Fibroblast of the aortic adventitia (primary cell): ENCODE measurements around the gene SEMA4A. TPM values are rescaled to one million over a fixed set of nuclear protein-coding genes. Genes with fewer than 3 reads are reported as not detected.
"Not testable (repeated sequence)": the region's sequence is repeated elsewhere in the genome, so short reads cannot be mapped to it uniquely, and the experiment has no call there.

Experiments used
- DNase-seq: peaks from one replicate; pipeline ENCODE4 v3.0.0-alpha.2; 2010; ENCODE audit warnings: low read depth
- H3K4me3 ChIP-seq: 2 replicates; pipeline ENCODE4 v1.5.1; 2011; ENCODE audit warnings: low read depth, mild to moderate bottlenecking, control low read depth, low read length, moderate library complexity
- total RNA-seq: library from RNA; depleted of rRNA; stranded (reverse); fragments of >200 nt; gene quantifications from 2 replicates; pipeline ENCODE4 v1.2.3, GENCODE V29; 2012; ENCODE audit warnings: low replicate concordance
- TF ChIP-seq, protein P1 (sequence below): IDR thresholded peaks from 2 replicates; pipeline ENCODE4 v1.5.1; 2011; ENCODE audit warnings: mild to moderate bottlenecking, low read length, control low read depth, inconsistent platforms; ENCODE audit not compliant: insufficient read depth

SEMA4A gene
- total RNA-seq, 1 donor: 1.4 TPM

DNA sequence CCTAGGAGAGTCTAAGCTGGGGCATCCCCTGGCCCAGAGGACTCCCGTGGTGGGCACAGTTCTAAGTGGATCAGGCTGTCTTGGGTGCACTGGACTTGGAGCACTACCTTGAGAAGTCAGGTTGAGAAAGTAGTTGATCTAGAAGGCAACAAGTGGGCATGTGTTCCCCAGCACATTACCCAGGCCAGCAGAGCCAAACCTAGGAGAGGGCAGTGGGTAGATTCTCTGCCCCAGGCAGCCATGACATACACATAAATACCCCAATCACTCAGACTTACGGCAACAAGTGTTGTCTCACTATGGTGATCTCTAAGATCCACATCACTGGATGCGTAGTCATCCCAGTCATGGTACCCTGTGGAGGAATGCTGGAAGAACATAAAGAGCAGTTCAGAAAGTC is 57.9 kb downstream of the SEMA4A start:
- H3K4me3 ChIP-seq: no peak overlapping the region
- DNase-seq: no peak
- TF ChIP-seq, protein P1, sequence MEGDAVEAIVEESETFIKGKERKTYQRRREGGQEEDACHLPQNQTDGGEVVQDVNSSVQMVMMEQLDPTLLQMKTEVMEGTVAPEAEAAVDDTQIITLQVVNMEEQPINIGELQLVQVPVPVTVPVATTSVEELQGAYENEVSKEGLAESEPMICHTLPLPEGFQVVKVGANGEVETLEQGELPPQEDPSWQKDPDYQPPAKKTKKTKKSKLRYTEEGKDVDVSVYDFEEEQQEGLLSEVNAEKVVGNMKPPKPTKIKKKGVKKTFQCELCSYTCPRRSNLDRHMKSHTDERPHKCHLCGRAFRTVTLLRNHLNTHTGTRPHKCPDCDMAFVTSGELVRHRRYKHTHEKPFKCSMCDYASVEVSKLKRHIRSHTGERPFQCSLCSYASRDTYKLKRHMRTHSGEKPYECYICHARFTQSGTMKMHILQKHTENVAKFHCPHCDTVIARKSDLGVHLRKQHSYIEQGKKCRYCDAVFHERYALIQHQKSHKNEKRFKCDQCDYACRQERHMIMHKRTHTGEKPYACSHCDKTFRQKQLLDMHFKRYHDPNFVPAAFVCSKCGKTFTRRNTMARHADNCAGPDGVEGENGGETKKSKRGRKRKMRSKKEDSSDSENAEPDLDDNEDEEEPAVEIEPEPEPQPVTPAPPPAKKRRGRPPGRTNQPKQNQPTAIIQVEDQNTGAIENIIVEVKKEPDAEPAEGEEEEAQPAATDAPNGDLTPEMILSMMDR: no peak

DNA sequence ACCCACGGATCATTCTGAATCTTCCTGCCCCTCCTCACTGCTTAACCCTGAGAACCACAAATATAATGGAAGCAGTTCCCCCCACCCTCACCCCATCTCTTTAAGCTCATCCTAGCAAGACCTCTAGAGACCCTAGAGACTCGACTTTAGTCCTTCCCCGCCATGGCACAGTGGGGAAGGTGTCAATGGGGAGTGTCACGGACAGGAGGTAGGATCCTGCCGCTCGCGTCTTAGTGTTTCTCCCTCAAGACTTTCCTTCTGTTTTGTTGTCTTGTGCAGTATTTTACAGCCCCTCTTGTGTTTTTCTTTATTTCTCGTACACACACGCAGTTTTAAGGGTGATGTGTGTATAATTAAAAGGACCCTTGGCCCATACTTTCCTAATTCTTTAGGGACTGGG is 58.7 kb downstream of the SEMA4A start:
- DNase-seq: no peak
- TF ChIP-seq, protein P1: no peak
- no peak overlapping the region for H3K4me3 ChIP-seq

DNA sequence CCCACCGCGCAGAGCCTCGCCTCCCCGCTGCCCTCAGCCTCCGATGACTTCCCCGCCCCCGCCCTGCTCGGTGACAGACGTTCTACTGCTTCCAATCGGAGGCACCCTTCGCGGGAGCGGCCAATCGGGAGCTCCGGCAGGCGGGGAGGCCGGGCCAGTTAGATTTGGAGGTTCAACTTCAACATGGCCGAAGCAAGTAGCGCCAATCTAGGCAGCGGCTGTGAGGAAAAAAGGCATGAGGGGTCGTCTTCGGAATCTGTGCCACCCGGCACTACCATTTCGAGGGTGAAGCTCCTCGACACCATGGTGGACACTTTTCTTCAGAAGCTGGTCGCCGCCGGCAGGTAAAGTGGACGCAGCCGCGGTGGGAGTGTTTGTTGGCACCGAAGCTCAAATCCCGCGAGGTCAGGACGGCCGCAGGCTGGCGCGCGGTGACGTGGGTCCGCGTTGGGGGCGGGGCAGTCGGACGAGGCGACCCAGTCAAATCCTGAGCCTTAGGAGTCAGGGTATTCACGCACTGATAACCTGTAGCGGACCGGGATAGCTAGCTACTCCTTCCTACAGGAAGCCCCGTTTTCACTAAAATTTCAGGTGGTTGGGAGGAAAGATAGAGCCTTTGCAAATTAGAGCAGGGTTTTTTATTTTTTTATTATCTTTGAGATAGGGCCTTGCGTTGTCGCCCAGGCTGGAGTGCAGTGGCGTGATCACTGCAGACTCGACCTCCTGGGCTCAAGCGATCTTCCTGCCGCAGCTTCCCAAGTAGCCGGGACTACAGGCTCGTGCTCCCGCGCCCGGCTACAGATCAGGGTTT is 59.7 kb downstream of the SEMA4A start, which contains the start of gene PMF1:
TSS of gene PMF1 (plus strand) at position 175 of the 811 bp plus-strand sequence. CDS start at position 184, 9 bp downstream.
- peak; percentile 94 for DNase-seq
- peak within 1 kb of the TSS; percentile 97 for H3K4me3 ChIP-seq
- TF ChIP-seq, protein P1: no peak

DNA sequence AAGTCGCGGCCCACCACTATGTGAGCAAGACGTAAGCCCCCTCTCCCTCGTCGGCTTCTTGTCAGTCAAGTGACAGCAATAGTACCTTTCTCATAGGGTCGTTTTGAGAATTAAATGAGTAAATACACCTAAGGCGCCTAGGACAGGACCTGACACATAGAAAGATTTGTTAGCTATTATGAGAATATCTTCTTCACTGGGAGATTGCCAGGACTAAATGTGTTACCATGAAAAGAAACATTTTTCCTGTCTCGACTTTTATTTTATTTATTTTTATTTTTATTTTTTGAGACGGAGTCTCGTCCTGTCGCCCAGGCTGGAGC is 60.2 kb downstream of the SEMA4A start:
- no peak for DNase-seq
- TF ChIP-seq, protein P1: no peak
- H3K4me3 ChIP-seq: peak overlapping the region; percentile 97

DNA sequence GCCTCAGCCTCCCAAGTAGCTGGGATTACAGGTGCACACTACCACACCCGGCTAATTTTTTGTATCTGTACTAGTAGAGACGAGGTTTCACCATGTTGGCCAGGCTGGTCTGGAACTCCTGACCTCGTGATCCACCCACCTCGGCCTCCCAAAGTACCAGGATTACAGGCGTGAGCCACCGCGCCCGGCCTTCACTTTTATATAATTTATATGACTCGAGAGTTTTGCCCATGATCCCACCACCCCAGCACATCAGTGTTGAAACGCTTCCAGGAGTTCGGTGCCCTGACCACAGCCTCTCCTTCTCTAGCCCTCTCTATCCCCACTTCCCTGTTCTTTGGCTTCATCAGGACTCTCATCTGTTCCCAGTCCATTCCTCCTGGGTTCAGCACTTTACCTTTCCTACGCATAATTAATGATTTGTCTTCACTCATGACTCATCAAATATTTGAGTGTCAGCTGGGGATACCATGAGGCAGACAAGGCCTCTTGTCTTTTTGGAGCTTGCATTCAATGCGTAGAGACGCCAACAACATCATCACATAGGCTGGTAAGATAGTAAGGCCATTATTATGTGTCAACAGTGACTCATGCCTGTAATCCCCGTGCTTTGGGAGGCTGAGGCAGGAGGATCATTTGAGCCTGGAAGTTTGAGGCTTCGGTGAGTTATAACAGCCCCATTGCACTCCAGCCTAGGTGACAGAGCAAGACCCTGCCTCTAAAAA is 60.8 kb downstream of the SEMA4A start:
- DNase-seq: peak; percentile 32
- TF ChIP-seq, protein P1: no peak
- peak overlapping the region; percentile 97 for H3K4me3 ChIP-seq

DNA sequence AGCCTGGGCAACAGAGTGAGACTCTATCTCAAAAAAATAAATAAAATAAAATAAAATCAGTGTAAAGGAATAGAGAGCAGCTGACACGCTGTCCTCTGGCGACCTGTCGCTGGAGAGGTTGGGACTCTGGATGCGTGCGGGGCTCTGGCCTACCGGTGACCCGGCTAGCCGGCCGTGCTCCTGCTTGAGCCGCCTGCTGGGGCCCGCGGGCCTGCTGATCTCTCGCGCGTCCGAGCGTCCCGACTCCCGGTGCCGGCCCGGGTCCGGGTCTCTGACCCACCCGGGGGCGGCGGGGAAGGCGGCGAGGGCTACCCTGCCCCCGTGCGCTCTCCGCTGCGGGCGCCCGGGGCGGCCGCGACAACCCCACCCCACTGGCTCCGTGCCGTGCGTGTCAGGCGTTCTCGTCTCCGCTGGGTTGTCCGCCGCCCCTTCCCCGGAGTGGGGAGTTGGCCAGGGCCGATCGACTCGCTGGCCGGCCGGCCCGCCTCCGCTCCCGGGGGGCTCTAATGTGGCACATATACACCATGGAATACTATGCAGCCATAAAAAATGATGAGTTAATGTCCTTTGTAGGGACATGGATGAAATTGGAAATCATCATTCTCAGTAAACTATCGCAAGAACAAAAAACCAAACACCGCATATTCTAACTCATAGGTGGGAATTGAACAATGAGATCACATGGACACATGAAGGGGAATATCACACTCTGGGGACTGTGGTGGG is 63.1 kb downstream of the SEMA4A start:
- not testable (repeated sequence) for DNase-seq, H3K4me3 ChIP-seq

DNA sequence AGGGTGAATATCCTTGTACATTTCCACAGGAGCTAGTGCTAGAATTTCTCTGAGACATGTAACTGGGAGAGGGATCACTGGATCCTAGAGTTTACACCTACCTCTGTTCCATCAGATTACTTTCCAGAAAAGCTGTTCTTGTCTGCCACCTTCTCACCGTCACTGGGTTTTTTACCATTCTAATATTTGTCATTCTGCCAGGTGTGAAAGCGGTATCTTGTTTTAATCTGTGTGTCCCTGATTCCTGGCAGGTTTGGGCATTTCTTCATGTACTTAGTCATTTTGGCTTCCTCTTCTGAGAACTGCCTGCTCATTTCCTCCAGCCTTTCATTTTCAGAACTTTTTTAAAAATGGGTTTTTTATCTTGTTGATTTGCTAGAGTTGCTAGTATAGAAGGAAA is 64.5 kb downstream of the SEMA4A start:
- DNase-seq: peak; percentile 81
- no peak overlapping the region for H3K4me3 ChIP-seq
- TF ChIP-seq, protein P1: no peak
